Brain microvascular endothelial cell (primary cell): ENCODE measurements around the gene KIAA2012.
"Not testable (repeated sequence)": the region's sequence is repeated elsewhere in the genome, so short reads cannot be mapped to it uniquely, and the experiment has no call there.

Experiments
- DNase-seq: peaks from one replicate; pipeline ENCODE4 v3.0.0-alpha.2; 2020
- H3K27ac ChIP-seq: fragments of 250-450 bp; sonication (Bioruptor Pico); 2 replicates; pipeline ENCODE4 v1.5.1; 2020; ENCODE audit warnings: mild to moderate bottlenecking, moderate library complexity
- H3K27me3 ChIP-seq: fragments of 250-450 bp; sonication (Bioruptor Pico); replicated peaks from 2 replicates; pipeline ENCODE4 v1.5.1; 2020; ENCODE audit warnings: mild to moderate bottlenecking
- H3K36me3 ChIP-seq: fragments of 250-450 bp; sonication (Bioruptor Pico); replicated peaks from 2 replicates; pipeline ENCODE4 v1.5.1; 2020; ENCODE audit warnings: mild to moderate bottlenecking
- H3K4me3 ChIP-seq: 2 replicates; pipeline ENCODE4 v1.5.1; 2011; ENCODE audit warnings: low read depth, mild to moderate bottlenecking, control low read depth, low read length, moderate library complexity
- CTCF ChIP-seq: IDR thresholded peaks from 2 replicates; pipeline ENCODE4 v1.5.1; 2011; ENCODE audit warnings: low read depth, mild to moderate bottlenecking, moderate library complexity, low read length, control low read depth, inconsistent platforms; ENCODE audit errors: missing control alignments
- in situ Hi-C: cut with HindIII; loops from 2 replicates; pipeline ENCODE4 v1.10.0; 2017; ENCODE audit warnings: low sequenced_read_pairs, low pct_ligation_motif_present

The KIAA2012 gene

GRCh38 chr2:202221873-202222272 lies 148.8 kb downstream of the KIAA2012 start:
- Histone ChIP-seq H3K36me3 (peaks cover 4% of the 10 kb centered on the region), H3K4me3 (no peak overlapping the region), H3K27me3 (no peaks in the 10 kb centered on the region), H3K27ac (no peak overlapping the region)
- peak; percentile 45 for DNase-seq
- in situ Hi-C loops, result no loop called here
- no peak for TF ChIP-seq CTCF

- Histone ChIP-seq H3K36me3 (no peaks in the 10 kb centered on the region), H3K27me3 (no peaks in the 10 kb centered on the region), H3K4me3 (peak overlapping the region; percentile 77), H3K27ac (peak overlapping the region; percentile 49)
- peak; percentile 9 for TF ChIP-seq CTCF
- in situ Hi-C loops, result no loop called here
- DNase-seq, result peak; percentile 48
Measured at GRCh38 chr2:202237787-202238233, 164.8 kb downstream of the KIAA2012 start.

- peak; percentile 0 for TF ChIP-seq CTCF
- Histone ChIP-seq H3K27me3 (no peaks in the 10 kb centered on the region), H3K4me3 (peak within 1 kb of the TSS; percentile 77), H3K27ac (peak within 1 kb of the TSS; percentile 49), H3K36me3 (no peaks in the 10 kb centered on the region)
- peak; percentile 82 for DNase-seq
- in situ Hi-C loops, result no loop called here
Measured at GRCh38 chr2:202238234-202239197, 165.5 kb downstream of the KIAA2012 start, which contains the start of gene SUMO1. SUMO1 (minus strand) TSS chr2:202238597; CDS start chr2:202238451, 146 bp downstream.

GRCh38 chr2:202247710-202248109 lies 174.7 kb downstream of the KIAA2012 start:
- in situ Hi-C loops, result not testable (repeated sequence)

GRCh38 chr2:202249521-202250253 lies 176.6 kb downstream of the KIAA2012 start:
- no peak for TF ChIP-seq CTCF
- Histone ChIP-seq H3K27me3 (no peaks in the 10 kb centered on the region), H3K4me3 (no peak overlapping the region), H3K36me3 (no peaks in the 10 kb centered on the region), H3K27ac (no peak overlapping the region)
- no peak for DNase-seq
- in situ Hi-C loops, result no loop called here

More at GRCh38 chr2:202247710-202248109, 174.7 kb downstream of the KIAA2012 start:
- not testable (repeated sequence) for H3K36me3 ChIP-seq, H3K4me3 ChIP-seq, DNase-seq, H3K27me3 ChIP-seq, H3K27ac ChIP-seq

- no peak overlapping the region for H3K27ac ChIP-seq
- in situ Hi-C loops, result no loop called here
- no peaks in the 10 kb centered on the region for H3K36me3 ChIP-seq
- TF ChIP-seq CTCF, result no peak
- H3K4me3 ChIP-seq, result no peak overlapping the region
- no peaks in the 10 kb centered on the region for H3K27me3 ChIP-seq
- no peak for DNase-seq
Measured at GRCh38 chr2:202251494-202251893, 178.4 kb downstream of the KIAA2012 start.
